NK-92 (cell line): Measurements from ENCODE around the gene C11orf86.

ENCODE experiments used
- DNase-seq: peaks from one replicate; lab custom pipeline; 2025; ENCODE audit not compliant: unreplicated experiment; lab: John Stamatoyannopoulos, UW

The C11orf86 gene

GRCh38 chr11:67022961-67023956 lies 48.2 kb downstream of the C11orf86 start, which contains the start of gene SYT12:
TSS of gene SYT12 (plus strand) at chr11:67023134. CDS start at chr11:67030145, 7,011 bp downstream.
- DNase-seq: no peak

GRCh38 chr11:67023957-67024353 lies 48.9 kb downstream of the C11orf86 start:
- no peak for DNase-seq

- no peak for DNase-seq
Observed at GRCh38 chr11:67024410-67024809, 49.3 kb downstream of the C11orf86 start.

GRCh38 chr11:67024966-67025365 lies 49.9 kb downstream of the C11orf86 start:
- no peak for DNase-seq

- DNase-seq: no peak
Observed at GRCh38 chr11:67025750-67026149, 50.6 kb downstream of the C11orf86 start.
